Lung microvascular endothelial cell (primary cell): ENCODE data around the gene KCNAB3. TPM values are rescaled to one million over a fixed set of nuclear protein-coding genes. Genes with fewer than 3 reads are reported as not detected.

ENCODE experiments used
- DNase-seq, 2 donors: peaks; one replicate each; pipeline versions ENCODE4 v3.0.0 to v3.0.0-alpha.2; 2010; ENCODE audit warnings: low read depth in 2 of 2
- total RNA-seq: library from RNA; depleted of rRNA; stranded (reverse); fragments of >200 nt; gene quantifications from 2 replicates; pipeline ENCODE4 v1.2.1, GENCODE V29; 2014

Gene KCNAB3
- total RNA-seq, 1 donor from 2014 or later, result 0.40 TPM

DNA sequence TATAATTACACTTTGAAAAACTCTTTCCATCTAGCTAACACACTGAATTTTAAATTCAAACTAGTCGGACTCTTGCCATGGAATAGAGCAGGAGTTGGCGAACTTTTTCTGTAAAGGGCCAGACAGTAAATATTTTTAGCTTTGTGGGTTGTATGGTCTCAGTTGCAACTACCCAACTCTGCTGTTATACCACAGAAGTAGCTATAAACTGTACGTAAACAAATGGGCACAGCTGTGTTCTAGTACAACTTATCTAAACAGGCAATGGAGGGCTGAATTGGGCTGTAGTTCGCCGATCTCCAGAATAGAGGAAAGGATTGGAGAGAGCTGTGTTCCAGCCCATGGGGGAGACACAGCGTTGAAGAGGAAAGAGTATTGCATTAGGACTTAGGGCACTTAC lies 11.1 kb upstream of the KCNAB3 start:
- DNase-seq, result no peak

DNA sequence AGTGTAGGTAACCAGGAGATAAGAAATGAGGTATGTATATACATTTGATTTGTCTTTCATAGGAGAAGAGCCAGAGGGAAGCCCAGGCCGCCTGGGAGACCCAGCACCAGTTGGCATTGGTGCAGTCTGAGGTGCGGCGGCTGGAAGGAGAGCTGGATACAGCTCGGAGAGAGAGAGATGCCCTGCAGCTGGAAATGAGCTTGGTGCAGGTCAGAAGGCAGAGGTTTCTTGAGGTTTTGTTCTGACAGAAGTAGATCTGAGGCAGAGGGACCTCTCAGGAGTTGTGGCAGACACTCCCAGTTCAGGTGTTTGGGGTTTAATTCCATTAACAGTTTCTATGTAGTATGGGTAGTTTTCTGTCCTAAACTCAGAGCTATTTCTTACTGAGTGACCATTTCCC lies 10.4 kb upstream of the KCNAB3 start:
- no peak for DNase-seq

DNA sequence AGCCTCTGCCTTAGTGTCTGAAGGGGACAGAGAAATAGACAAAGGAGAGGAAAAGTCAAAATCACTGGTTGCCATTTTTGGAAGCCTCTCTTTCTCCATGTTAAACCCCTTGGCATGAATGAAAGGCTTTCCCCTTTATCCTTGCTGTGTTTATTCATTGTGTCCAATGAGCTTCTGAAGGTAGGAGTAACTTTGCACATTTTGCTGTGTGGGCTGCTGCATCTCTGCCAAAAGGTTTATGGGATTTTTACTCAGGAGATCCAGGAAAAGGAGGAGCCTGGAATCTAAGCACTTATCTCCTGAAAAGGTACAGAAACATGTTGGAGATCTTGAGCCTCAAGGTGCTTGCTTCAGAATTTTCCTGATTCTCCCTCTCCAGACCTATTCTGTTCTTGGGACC lies 6.2 kb upstream of the KCNAB3 start:
- no peak for DNase-seq

DNA sequence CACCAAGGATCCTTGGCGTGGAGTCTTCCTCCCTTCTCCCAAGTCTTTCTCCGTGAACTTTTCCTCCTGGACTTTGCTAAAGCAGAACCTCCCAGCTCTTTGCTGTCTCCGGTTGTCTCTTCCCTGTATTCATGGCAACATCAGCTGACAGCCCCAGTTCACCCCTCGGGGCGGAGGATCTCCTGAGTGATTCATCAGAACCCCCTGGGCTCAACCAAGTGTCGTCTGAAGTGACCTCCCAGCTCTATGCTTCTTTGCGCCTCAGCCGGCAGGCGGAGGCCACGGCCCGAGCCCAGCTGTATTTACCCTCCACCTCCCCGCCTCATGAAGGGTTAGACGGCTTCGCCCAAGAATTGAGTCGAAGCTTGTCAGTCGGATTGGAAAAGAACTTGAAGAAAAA lies 3.3 kb upstream of the KCNAB3 start:
- peak; percentile 20 to 71 for DNase-seq

DNA sequence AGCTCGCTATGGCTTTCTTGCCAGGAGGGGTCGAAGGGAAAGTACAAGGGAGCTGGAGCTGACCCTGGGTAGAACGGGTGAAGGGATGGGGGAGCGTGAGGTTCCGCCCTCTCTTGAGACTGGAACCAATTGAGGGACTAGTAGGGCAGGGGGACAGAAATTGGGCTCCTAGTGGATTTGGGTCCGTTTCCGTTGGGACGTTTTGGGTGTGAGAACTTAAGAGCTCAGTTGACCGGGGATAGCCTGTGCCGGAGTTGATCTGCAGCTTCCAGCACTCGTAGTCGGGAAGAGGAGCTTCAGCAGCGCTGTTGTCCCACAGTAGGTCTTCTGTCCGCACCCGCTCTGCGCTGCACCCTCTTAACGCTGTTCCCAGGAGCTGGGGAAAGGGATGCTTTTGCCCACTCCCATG lies 2.8 kb upstream of the KCNAB3 start:
- DNase-seq, result peak; percentile 39 to 51

DNA sequence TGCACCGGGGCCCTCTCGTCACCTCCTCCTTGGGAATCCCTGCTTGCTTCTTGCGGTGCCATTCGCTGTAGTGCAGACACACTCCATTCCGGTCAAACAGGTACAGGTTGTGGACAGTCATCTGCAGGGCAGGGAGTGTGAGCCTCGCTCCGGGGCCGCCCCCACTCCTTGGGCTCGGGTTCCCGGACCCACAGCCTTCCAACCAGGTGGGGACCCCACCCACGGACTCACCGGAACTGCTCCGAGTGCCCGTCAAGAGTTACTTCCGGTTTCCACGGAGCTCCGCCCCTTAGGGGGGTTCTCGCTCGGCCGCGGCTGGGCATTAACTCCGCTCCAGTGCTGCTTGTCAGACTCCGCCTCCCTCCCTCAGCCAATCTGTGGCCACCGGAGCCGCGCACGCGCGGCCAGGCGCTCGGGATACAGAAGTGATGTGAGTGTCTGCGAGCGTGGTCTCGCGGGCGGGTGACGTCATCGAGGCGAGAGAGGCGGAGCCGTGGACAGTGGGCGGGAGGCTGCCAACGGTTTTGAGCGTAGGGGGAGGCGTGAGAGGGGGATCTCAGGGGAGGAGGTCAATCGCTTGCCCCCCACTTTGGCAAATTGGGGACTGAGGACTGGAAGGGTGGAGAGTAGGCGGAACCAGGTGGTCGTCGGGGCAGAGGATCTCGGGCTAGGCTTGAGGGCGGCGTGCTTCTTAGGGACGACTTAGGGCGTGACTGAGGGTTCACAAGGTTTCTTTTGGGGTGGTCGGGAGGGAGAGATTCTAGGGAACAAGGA lies 2.2 kb upstream of the KCNAB3 start, which contains the start of the genes CNTROB and TRAPPC1:
Gene CNTROB, plus strand, starts transcription at position 498 of the 774 bp plus-strand sequence. CDS start 874 bp downstream, outside the sequence.
Gene TRAPPC1, minus strand, starts transcription at position 238 of the 774 bp plus-strand sequence. Its CDS starts 117 bp downstream, at position 121.
- DNase-seq, result peak; percentile 99

DNA sequence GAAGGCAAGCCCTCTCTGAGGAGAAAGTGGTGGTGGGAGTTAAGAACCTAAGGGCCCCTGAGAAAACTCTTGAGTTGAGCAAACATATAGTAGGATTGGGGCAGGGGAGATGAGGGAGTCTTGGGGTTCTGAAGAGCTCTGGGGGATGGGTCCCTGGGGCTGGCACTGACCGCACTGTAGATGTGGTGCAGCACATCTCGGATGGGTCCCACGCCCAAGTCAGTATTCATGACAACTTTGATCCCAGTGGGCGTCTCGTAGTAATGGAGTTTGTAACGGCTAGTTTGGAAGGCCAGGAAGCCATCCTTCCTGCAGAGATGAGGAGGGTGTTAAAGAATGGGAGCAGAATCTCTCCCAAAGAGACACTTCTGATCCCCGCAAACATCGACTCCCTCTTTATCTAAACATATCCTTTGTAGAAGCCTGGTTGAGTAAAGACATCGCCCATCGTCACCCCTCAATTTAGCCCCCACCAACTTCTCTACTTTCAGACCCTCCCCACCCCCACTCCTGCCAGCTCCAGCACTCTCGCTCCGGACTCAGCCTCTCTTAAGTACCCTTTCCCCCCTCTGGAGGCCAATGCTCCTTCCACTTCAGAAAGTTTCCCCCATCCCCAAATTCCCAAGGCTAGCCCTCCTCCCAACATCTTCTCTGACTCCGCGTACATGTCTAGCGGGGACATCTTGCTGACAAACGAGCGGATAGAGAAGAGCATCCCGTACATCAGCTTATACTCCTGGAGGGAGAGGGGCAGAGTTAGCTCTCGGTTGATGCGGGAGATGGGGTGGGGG lies 1.4 kb upstream of the KCNAB3 start:
- peak in 1 of 2 donors; percentile 12 for DNase-seq

DNA sequence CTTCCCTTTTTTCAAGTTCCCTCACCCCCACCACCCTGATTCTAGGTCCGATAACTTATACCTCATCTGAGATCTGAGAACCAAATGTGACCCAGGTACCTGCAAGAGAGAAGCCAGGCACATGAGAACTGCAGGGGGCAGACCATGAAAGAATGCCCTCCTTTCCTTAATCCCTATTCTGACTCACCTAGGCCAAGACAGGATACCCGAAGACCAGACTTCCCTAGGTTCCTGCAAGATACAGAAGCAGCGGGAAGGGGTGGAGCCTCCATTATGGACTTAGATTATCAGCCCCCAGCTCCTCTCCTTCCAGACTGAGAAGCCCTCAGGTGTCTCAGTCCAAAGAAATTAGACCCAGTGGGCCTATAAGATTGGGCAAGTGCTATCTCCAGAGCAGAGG lies 2.1 kb downstream of the KCNAB3 start:
- no peak for DNase-seq

DNA sequence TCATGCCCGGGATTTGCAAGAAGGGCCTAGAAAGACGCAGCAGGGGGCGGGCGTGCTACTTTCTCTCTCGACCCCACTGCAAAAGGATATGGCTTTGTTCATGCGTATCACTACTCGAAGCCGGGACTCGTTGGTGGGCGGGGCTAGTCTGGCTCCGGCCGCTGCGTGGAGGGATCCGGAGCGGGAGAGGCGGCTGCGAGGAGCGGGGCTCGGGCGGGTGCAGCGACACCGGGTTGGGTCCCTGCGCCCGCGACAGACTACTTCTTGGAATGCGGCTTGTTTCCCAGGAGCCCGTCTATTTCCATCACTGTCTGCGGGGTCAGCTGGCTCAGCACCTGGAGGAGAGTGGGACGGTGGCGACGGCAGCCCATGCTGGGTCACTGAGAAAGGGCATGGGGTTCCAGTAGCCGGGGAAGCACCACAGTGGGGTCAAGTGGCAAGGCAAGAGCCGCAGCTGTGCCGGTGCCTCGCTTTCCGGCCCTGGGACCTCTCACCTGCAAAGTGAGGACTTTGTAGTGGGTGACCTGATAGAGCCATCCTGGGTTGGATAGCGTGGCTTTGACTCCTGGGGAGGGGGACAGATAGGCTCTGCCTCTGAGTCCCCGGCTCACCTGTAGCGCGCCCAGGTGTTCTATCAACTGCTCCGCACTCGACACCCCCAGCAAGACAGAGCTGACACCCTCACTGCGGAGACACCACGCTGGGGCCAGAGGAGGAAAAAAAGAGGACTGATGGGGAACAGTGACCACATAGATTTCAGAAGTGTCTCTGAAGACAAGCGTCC lies 6.6 kb downstream of the KCNAB3 start:
- DNase-seq, result peak; percentile 84 to 89

DNA sequence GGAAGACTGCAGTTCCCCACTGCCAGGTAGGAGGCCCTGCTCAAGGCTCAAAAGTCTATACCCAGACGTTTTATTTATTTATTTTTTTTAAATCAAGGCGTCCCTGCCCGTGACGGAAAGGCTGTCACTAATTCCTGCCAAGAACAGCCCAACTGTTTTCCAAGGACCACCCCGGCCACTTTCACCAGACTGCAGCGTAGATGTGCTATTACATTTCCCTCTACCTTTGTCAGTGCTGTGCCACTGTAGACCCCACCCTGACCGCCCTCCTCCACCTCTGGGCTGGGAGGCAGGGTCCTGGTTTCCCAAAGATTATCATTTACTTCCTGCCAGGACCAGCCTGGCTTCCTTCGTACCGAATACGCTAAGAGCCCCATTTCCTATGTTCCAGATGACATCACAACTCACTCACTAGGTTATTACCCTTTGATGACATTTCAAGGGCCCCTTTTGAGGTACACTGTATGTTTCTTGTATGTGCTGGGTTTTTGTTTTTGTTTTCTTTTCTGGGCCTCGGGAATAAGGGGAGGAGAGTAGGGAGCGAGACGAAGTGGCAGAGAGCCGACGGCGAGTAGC lies 7.3 kb downstream of the KCNAB3 start:
- DNase-seq, result no peak

DNA sequence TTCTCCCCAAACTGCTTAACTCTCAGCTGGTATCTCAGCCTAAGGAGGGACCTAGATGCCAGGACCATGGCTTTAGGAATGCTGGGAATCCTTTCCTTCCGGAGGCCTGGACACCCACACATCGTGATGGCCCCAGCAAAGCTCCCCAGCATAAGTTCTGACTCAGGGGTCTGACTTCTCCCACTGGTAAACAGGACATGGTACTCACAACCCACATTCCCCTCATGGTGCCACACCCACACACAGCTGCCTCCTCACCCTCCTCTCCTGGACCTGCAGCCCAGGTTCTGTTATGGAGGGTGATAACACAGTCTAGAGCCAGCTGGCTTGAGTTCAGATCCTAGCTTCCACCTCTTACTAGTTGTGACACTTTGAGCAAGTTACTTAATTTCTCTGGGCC lies 12.8 kb downstream of the KCNAB3 start:
- DNase-seq, result peak in 1 of 2 donors; percentile 56

DNA sequence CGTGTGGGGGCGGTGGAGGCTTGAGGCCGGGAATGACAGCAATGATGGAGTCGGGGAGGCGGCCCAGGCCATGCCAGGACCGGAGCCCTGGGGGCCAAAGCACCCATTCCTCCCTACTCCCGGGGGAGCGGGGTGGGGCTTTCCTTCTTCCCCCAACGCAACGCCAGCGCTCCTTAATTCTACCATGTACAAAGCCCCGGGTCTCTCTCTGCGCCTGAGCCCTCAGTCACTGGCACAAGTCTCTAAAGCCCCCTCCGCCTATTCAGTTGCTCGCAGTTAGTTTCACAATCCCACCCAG lies 13.3 kb downstream of the KCNAB3 start:
- no peak for DNase-seq

DNA sequence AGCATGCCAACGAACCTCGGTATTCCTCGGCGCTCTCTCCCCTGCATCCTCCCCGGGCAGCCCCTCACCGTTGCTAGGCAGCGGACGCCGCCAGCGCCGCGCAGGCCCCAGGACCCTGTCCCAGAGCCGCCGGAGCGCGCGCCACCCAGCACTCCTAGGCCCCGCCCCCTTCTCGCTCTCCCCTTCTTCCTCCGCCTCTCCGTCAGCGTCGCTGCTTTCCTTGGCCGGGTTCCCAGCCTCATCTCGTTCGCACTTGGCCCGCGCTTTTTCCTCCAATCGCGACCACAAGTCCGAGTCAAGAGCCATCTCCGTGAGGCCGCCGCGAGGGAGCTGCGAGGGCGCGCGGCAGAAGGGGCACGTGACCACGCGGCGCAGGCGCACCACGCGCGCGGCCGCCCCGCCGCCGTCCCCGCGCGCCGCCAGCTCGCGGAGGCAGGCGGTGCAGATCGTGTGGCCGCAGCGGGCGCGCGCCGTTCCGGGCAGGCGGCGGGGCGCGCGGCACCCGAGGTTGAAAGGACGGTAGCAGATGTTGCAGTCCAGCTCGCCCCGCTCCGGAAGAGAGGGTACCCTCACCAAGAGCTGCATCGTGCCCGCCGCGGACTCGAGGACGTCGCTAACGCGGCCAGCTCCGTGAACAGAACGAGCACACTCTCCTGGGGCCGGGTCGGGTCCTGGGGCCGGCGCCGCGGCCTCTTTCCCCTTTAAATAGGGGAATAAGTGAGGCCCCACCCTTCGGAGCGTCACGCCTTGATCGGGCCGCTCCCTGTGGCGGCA lies 13.9 kb downstream of the KCNAB3 start, which contains the start of gene RNF227:
Gene RNF227, minus strand, starts transcription at position 679 of the 774 bp plus-strand sequence. Its CDS starts 94 bp downstream, at position 585.
- DNase-seq, result peak; percentile 83 to 96

DNA sequence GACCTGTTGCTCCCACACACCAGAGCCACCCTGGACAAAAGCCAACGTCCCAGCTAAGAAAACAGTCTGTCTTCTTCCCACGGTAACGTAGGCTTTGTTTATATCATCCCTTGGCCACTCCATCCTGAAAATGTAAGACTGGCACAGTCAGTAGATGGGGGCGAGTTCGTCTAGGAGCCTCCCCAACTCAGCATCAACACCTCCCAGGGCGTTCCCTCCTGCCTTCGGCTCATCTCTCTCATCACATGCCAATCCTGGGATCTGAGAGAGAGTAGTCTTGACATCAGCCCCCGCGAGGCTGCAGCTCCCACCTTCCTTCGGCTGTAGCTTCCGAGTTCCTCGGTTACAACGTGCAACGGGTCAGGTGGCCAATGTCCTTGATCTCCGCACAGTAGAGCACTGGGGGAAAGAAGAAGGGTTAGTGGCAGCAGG lies 14.5 kb downstream of the KCNAB3 start:
- peak in 1 of 2 donors; percentile 48 for DNase-seq

DNA sequence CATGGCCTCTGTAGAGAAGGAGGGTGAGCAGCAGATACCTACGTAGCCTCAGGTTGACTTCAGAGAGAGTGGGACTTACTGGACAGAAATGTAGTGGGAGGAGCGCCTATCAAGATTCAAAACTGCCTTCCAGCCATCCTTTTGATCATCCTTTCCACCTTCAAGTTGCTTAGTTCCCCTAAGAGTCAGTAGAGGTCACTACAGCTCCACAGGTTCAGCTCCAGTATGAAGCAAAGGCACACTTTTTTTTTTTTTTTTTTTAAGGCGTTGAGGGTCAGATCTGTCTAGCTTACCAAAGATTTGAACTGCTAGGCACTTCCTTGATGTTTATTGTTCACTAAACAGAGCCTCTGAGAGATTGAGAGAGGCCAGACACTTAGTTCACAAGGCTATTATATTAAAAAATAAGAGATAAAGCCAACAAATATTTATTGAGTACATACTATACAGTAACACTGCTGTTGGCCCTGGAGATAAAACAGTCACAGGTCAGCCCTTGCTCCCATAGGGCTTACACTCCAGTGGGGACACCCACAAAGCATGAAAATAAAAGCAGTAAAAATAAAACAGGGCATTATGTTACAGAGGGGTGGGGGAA lies 16.6 kb downstream of the KCNAB3 start:
- DNase-seq, result peak; percentile 80 to 82

DNA sequence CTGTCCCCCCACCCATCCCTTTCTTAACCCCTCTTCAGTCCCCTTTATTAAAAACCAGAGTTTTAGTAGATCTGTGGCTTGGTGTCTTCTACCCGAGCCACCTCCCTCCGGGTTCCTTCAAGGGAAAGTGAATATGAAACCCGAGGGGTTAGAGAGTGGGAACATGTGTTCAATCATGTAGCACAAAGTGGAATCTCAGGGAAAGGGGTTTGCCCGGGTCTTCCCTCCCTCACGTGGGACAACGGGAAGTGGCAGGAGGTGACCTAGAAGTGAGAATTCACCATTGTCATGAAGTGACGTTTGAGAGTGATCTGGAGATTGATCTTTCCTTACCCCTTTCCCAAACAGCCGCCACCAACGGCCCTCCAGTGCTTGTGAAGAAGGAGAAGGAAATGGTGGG lies 18.5 kb downstream of the KCNAB3 start:
- no peak for DNase-seq

DNA sequence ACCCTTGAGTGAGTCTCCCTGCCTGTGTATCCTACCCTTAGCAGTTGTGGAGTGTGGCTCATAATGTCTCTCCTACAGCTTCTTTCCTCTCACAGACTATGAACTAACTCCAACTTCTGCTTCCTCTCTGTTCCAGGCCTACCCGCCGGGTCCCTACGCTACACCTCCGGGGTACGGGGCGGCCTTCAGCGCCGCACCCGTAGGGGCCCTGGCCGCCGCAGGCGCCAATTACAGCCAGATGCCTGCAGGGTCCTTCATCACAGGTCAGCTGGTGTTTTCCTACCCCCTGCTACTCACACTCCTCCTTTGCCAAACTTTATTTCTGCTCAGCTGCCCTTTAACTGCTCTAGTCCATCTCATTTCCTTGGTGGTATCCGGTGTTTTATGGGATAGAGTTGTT lies 18.9 kb downstream of the KCNAB3 start:
- no peak for DNase-seq

DNA sequence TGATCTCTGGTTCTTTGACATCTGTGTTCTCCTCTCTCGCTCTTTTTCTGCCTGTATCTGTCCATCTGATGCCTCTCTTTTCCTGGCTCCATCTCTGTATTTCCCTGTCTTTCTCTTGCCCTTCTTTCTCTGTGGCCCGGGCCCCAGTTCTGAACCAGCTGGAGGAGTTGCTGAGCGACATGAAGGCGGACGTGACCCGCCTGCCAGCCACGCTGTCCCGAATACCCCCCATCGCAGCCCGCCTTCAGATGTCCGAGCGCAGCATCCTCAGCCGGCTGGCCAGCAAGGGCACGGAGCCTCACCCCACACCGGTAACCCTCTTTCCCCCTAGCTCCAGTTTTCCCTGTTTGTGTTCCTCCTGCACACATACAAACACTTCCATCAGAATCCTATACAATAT lies 19.4 kb downstream of the KCNAB3 start:
- DNase-seq, result no peak

DNA sequence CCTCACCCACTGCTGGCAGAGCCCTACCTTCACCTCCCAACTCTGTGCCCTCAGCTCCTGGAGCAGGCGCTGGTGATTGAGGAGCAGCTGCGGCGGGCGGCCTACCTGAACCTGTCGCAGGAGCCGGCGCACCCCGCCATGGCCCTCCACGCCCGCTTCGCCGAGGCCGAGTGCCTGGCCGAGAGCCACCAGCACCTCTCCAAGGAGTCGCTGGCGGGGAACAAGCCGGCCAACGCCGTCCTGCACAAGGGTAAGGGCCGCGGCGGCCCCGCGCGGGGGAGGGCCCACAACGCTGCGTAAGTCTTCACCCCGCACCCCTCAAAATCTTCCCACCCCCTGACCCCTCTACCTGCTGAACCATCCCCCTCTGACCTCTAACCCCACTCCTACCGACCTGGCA lies 20.6 kb downstream of the KCNAB3 start:
- no peak for DNase-seq
